Dermis blood vessel endothelial cell (primary cell): Measurements from ENCODE around the gene TMEM154. TPM values are rescaled to one million over a fixed set of nuclear protein-coding genes. Genes with fewer than 3 reads are reported as not detected.

ENCODE experiments used
- DNase-seq: peaks from one replicate; pipeline ENCODE4 v3.0.0; 2010
- total RNA-seq: library from RNA; depleted of rRNA; stranded (reverse); fragments of >200 nt; gene quantifications from 2 replicates; pipeline ENCODE4 v1.2.3, GENCODE V29; 2014

The TMEM154 gene, protein sequence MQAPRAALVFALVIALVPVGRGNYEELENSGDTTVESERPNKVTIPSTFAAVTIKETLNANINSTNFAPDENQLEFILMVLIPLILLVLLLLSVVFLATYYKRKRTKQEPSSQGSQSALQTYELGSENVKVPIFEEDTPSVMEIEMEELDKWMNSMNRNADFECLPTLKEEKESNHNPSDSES
- total RNA-seq: 1.0 and 3.1 TPM in 2 replicates

- peak; percentile 81 for DNase-seq
Observed at GRCh38 chr4:152679414-152680281, at the start of gene TMEM154. TSS of gene TMEM154 (minus strand) at chr4:152679997. CDS start at chr4:152679933, 64 bp downstream.

DNA sequence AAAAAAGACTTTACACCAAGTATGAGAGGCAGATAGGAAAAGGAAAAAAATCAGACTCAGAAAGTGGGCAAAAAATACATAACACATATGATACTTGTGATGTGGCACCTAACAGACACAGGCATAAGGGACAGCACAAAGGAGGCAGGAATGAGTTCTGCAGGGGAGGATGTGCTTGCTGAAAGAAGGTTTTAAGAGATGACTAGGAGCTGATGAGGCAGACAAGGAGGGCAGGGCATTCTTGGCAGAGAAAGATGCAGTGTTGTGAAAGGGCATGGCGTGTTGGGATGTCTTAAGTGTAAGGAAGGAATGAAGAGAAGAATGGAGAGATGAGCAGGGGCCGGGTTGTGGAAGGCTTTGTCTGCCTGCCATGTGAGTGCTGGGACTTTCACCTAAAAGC lies 49.7 kb upstream of the TMEM154 start:
- no peak for DNase-seq

- no peak for DNase-seq
Observed at GRCh38 chr4:152728343-152728742, 48.5 kb upstream of the TMEM154 start.

- no peak for DNase-seq
Observed at GRCh38 chr4:152727784-152728183, 48.0 kb upstream of the TMEM154 start.

- no peak for DNase-seq
Observed at GRCh38 chr4:152724494-152724893, 44.7 kb upstream of the TMEM154 start.

DNA sequence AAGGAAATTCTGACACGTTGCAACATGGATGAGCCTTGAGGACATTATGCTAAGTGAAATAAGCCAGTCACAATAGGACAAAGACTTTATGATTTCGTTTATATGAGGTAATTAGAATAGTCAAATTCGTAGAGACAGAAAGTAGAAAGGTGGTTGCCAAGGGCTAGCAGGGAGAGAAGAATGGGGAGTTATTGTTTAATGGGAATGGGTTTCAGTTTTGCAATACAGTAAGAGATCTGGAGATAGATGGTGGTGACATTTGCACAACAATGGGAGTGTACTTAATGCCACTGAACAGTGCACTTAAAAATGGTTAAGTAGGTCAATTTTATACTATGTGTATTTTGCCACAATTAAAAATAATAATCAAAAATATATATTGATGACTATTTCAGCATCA lies 43.4 kb upstream of the TMEM154 start:
- no peak for DNase-seq

- DNase-seq: no peak
Observed at GRCh38 chr4:152719801-152720556, 40.2 kb upstream of the TMEM154 start.

DNA sequence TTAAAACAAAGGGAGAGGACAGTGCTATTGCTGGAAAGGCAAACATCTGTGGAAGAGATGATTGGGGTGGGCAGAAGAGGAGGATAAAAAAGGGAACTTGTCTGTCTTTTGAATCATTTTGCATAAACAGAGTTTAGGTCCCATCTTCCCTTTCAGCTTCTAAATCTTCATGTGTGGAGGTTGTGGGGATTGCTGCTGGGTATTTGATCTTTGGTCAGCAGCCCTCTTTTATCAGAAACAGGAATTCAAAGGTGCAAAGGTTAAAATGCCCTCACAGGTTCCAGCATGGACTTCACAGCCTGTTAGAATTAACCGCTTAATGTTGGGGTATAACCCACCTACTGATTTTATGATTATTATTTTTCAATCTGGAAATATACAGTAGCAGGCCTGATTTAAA lies 39.5 kb upstream of the TMEM154 start:
- DNase-seq: no peak

DNA sequence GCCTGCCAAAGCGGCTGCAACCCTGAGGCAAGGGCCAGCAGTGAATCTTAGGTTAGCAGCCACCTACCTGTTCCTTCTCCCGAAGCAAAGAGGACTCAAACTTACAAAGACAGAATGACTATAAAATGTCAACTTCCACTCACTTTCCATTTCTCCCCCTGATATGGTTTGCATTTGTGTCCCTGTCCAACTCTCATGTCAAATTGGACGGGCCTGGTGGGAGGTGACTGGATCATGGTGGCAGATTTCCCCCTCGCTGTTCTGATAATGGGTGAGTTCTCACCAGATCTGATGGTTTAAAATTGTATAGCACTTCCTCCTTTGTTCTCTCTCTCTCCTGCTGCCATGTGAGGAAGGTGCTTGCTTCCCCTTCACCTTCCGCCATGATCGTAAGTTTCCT lies 35.3 kb upstream of the TMEM154 start:
- no peak for DNase-seq

DNA sequence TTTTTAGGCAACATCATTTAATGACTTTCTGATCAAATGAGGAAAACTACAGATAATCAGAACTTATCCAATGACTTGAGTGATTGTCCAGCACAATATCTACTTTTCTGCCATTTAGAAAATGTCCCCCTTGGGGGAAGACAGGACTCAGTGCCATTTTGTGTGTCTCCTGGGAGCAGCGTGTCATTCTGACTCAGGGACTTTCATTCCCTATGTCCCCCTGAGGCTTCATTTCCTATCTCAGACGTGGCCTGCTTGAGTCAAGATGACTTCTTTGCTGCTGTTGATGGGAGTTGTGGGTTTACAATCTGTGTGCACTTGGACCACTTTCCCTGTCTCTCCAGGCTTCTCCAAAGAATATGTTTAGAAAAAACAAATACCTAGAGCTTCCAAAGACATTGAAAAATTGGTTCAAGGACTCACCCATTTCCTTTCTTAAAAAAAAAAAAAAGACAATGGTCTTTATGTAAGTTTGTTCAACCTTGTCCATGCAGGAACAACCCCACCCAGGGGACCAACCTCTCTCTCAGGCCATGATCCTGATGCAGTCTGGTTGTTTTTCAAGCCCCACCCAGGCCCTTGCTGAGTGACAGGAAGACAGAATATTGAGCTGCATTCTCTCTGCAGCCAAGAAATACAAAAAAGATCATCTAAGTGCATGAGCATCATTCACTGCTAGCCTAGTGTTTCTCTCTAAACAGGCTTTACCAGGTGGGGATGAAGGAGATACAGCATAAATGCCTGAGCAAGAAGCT lies 34.3 kb upstream of the TMEM154 start:
- DNase-seq: no peak

DNA sequence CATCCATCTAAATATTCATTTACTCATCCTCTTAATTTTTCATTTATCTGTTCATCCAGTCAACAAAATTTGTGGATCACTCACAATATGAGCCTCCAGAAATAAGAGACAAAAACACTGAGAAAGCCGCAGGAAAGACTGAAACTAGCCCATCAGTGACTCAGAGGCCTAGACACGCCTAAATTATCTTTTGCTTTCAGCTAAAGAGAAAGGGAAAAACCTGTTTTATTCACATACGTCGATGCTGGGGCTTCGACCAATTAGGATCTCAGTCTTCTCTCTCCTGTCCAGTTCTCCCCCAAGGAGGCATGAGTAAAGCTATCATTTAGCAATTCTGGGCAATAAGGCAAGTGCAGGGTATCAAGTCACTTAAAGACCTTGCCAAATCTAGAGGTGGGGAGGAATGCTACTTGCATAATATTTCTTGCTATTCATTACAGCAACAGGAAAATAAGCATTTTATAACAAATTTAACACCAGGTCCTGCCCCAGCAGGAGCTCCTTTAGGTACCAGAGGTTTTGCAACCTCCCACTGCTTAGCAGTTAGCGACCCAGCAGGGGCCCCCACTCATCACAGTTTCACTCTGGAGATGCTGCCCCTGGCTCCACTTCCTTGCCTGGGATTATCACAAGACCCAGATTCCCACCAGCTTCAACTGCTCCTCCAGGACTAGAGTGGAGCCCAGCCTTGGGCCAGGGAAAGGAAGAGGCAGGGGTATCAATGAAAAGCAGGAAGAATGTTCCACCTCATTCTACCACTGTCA lies 30.1 kb upstream of the TMEM154 start:
- no peak for DNase-seq

DNA sequence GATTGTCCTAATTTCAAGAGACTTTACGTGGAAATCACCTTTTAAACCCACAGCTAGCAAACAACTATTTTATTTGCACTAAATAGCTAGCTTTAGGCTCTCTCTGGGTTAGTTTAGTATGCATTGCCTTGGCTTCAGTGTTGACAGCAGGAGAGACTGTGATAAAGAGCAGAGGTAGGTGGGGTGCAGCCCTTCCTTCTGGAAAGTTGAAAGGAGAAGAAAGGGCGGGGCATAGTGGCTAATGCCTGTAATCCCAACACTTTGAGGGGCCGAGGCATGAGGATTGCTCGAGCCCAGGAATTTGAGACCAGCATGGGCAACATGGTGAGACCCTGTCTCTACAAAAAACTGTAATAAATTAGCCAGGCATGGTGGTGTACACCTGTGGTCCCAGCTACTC lies 29.0 kb upstream of the TMEM154 start:
- DNase-seq: no peak

DNA sequence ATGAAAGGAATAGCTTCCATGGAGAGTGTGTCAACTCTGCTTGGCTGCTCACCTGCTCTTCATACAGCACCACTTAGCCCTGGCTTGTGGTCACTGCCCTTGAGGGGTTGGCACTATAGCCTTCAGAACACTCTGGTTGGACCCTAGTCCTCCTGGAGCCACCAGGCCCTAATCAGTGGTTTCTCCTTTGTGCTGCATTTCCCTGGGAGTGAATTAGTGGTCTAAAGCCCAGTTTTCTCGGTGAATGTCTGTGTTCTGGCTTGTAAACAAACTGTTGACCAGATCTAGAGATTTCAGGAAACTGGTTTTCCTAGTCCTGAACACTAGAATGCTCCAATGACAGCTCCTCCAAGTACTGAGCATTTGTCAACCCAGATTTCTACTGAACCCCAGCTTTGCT lies 28.6 kb upstream of the TMEM154 start:
- DNase-seq: no peak

- no peak for DNase-seq
Observed at GRCh38 chr4:152707632-152708031, 27.8 kb upstream of the TMEM154 start.

DNA sequence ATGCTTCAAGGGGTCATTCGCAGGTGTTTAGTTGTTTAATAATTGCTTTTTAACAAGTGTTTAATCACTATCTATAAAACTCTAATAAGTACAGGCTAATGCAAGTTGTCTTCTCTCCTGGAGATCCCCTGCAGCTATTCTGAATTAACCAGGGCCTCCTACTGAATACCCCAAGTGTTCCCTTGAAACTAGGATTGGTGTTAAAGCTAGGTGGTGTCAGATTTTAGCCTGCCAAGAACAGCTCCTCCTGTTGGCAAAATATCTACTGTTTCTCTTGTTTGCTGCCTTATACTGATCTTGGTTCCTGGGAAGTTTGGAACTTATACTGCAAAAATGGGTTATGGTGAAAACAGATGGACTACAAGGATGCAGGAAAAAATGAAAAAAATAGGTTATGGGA lies 26.1 kb upstream of the TMEM154 start:
- no peak for DNase-seq

GRCh38 chr4:152704788-152705187 lies 25.0 kb upstream of the TMEM154 start:
- no peak for DNase-seq

- DNase-seq: no peak
Observed at GRCh38 chr4:152700151-152700550, 20.4 kb upstream of the TMEM154 start.

GRCh38 chr4:152699313-152699712 lies 19.5 kb upstream of the TMEM154 start:
- DNase-seq: no peak

DNA sequence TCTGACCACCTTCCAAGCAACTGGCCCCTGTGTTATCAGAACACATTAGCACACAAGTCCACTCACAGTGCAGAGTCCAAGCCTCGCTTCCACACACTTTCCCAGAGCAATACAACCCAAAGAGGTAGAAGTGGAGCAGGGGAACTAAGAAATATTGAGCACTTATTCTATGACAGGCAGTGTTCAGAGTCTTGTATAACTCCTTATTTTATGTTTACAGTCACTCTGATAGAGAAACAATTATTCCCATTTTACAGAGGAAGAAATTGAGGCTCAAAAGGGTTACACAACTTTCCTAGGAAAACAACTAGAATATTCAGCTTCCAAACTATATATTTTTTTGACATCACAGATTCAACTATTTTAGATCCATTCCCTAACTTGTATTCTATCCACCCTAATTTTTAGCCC lies 18.3 kb upstream of the TMEM154 start:
- DNase-seq: no peak

- DNase-seq: no peak
Observed at GRCh38 chr4:152697284-152698088, 17.7 kb upstream of the TMEM154 start.

GRCh38 chr4:152696764-152697261 lies 17.0 kb upstream of the TMEM154 start:
- DNase-seq: no peak
